NB4 (cell line): ENCODE measurements around the gene CXADR.
"Not testable (repeated sequence)": the region's sequence is repeated elsewhere in the genome, so short reads cannot be mapped to it uniquely, and the experiment has no call there.

Experiments used
- DNase-seq: peaks from one replicate; pipeline ENCODE4 v3.0.0; 2010; ENCODE audit warnings: low read depth
- H3K4me3 ChIP-seq: one replicate; pipeline ENCODE4 v1.5.1; 2011; ENCODE audit warnings: mild to moderate bottlenecking, low read depth, low read length, moderate library complexity
- MYC ChIP-seq: IDR thresholded peaks from 2 replicates; pipeline ENCODE4 v1.6.1; 2011; ENCODE audit warnings: low read depth, low read length
- POLR2A ChIP-seq: IDR thresholded peaks from 2 replicates; pipeline ENCODE4 v1.6.1; 2011; ENCODE audit warnings: mild to moderate bottlenecking; ENCODE audit not compliant: insufficient read length; ENCODE audit errors: extremely low read depth
- TF ChIP-seq, protein P1 (sequence below): IDR thresholded peaks from one replicate; pipeline ENCODE4 v1.5.1; 2012; ENCODE audit warnings: low read depth, low read length
- TF ChIP-seq, protein P2 (sequence below): IDR thresholded peaks from 2 replicates; pipeline ENCODE4 v1.6.1; 2011; ENCODE audit warnings: low read depth, low read length

CXADR gene

DNA sequence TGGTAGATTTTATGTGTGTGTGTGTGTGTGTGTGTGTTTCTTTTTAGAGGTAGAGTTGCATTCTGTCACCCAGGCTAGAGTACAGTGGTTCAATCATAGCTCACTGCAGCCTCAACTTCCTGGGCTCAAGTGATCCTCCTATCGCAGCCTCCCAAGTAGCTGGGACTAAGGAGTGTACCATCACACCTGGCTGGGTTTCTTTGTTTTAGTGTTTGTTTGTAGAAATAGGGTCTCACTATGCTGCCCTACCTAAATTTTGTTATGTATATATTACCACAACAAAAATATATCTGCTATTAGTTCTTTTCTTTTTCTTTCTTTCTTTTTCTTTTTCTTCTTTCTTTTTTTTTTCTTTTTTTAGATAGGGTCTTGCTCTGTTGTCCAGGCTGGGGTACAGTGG, 43.1 kb upstream of the CXADR start:
- no peak for DNase-seq
- H3K4me3 ChIP-seq: no peak overlapping the region
- TF ChIP-seq, protein P1, sequence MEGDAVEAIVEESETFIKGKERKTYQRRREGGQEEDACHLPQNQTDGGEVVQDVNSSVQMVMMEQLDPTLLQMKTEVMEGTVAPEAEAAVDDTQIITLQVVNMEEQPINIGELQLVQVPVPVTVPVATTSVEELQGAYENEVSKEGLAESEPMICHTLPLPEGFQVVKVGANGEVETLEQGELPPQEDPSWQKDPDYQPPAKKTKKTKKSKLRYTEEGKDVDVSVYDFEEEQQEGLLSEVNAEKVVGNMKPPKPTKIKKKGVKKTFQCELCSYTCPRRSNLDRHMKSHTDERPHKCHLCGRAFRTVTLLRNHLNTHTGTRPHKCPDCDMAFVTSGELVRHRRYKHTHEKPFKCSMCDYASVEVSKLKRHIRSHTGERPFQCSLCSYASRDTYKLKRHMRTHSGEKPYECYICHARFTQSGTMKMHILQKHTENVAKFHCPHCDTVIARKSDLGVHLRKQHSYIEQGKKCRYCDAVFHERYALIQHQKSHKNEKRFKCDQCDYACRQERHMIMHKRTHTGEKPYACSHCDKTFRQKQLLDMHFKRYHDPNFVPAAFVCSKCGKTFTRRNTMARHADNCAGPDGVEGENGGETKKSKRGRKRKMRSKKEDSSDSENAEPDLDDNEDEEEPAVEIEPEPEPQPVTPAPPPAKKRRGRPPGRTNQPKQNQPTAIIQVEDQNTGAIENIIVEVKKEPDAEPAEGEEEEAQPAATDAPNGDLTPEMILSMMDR: no peak
- TF ChIP-seq, protein P2, sequence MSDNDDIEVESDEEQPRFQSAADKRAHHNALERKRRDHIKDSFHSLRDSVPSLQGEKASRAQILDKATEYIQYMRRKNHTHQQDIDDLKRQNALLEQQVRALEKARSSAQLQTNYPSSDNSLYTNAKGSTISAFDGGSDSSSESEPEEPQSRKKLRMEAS: no peak
- TF ChIP-seq MYC: no peak
- TF ChIP-seq POLR2A: no peak

DNA sequence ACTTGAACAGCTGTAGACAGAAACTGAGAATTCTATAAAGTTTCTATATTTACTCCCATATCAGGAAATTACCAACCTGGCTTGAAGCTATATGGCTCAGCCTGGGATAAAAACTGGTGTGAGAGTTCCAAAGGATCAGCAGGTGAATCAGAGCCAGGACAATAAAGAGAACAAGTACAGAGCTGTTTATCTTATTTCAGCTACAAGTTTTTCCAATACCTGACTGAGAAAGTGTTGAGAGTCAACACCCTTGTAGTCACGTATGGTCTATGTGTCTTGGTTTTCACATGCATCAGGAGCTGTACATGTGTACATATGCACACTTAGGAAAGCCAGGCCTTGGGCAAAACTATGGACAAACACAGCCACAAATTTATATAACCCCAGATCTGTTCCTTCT, 40.7 kb upstream of the CXADR start:
- TF ChIP-seq, protein P1: no peak
- TF ChIP-seq POLR2A (no peak), MYC (no peak)
- TF ChIP-seq, protein P2: no peak
- no peak for DNase-seq
- no peak overlapping the region for H3K4me3 ChIP-seq

DNA sequence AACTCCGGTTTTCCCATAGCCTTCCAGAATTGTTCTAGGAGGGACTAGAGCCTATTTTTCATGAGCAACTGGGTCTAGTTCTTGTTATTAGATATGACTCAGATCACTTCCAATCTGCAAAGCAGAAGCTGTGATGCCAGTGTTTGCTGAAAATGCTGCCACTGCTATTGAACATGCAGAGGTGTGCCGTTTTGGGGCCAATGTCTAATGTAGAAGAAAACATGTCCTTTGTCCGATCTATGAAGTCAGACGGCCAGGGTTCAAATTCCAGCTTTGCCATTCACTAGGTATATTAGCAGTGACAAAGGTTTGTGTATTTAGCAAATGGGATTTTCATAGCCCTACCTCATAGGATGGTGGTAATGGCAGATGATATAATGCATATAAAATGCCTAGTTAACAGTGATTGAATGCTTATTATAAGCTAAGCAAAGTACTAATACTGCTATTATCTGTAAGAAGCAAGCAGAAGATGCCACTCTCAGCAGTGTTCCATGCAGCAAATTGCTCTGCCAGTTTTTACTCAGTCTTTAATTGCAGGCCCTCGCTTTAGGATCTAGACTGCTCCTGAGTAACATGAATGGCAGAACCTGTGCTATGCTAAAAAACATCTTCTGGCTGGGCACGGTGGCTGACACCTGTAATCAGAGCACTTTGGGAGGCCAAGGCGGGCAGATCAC, 40.1 kb upstream of the CXADR start:
- no peak for DNase-seq
- TF ChIP-seq POLR2A (no peak), MYC (no peak)
- TF ChIP-seq, protein P2: no peak
- TF ChIP-seq, protein P1: no peak
- H3K4me3 ChIP-seq: no peak overlapping the region

- no peak for DNase-seq
- no peak overlapping the region for H3K4me3 ChIP-seq
- TF ChIP-seq, protein P1: no peak
- TF ChIP-seq POLR2A (no peak), MYC (no peak)
- TF ChIP-seq, protein P2: no peak
Measured at GRCh38 chr21:17476006-17476405, 36.8 kb upstream of the CXADR start.

DNA sequence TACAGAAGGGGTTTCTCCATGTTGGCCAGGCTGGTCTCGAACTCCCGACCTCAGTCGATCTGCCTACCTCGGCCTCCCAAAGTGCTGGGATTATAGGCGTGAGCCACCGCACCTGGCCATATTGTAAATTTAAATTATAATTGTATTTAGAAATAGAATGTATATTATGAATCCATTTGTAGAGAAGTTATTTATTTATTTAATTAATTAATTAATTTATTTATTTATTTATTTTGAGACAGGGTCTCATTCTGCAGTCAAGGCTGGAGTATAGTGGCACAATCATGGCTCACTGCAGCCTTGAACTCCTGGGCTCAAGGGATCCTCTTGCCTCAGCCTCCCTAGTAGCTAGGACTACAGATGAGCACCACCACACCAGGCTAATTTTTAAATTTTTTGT, 34.7 kb upstream of the CXADR start:
- not testable (repeated sequence) for H3K4me3 ChIP-seq, DNase-seq

- no peak for DNase-seq
- TF ChIP-seq MYC: no peak
- TF ChIP-seq, protein P1: no peak
- TF ChIP-seq, protein P2: no peak
- TF ChIP-seq POLR2A: no peak
- no peak overlapping the region for H3K4me3 ChIP-seq
Measured at GRCh38 chr21:17479606-17480005, 33.2 kb upstream of the CXADR start.
